HG02571 (cell line): Measurements from ENCODE around the gene SAXO2.
"Not testable (repeated sequence)": the region's sequence is repeated elsewhere in the genome, so short reads cannot be mapped to it uniquely, and the experiment has no call there.

ENCODE experiments used
- ATAC-seq: cut with Tn5 transposase; IDR thresholded peaks from one replicate; pipeline ENCODE4 v1.9.1; 2021; ENCODE audit warnings: mild to moderate bottlenecking, moderate library complexity; ENCODE audit not compliant: unreplicated experiment

The SAXO2 gene

GRCh38 chr15:82284381-82284780 lies 21.8 kb downstream of the SAXO2 start:
- not testable (repeated sequence) for ATAC-seq

- ATAC-seq: peak; percentile 79
Measured at GRCh38 chr15:82286475-82286874, 23.9 kb downstream of the SAXO2 start.

- not testable (repeated sequence) for ATAC-seq
Measured at GRCh38 chr15:82288202-82288601, 25.6 kb downstream of the SAXO2 start.

- no peak for ATAC-seq
Measured at GRCh38 chr15:82292271-82292670, 29.7 kb downstream of the SAXO2 start.

- ATAC-seq: no peak
Measured at GRCh38 chr15:82294061-82294690, 31.6 kb downstream of the SAXO2 start.

- ATAC-seq: no peak
Measured at GRCh38 chr15:82297546-82297945, 34.9 kb downstream of the SAXO2 start.

GRCh38 chr15:82298032-82298431 lies 35.4 kb downstream of the SAXO2 start:
- no peak for ATAC-seq

- ATAC-seq: no peak
Measured at GRCh38 chr15:82298520-82298919, 35.9 kb downstream of the SAXO2 start.

- ATAC-seq: not testable (repeated sequence)
Measured at GRCh38 chr15:82299511-82299914, 36.9 kb downstream of the SAXO2 start.

GRCh38 chr15:82300326-82300725 lies 37.7 kb downstream of the SAXO2 start:
- ATAC-seq: not testable (repeated sequence)

- no peak for ATAC-seq
Measured at GRCh38 chr15:82300883-82301282, 38.3 kb downstream of the SAXO2 start.

GRCh38 chr15:82301296-82302016 lies 38.8 kb downstream of the SAXO2 start:
- ATAC-seq: no peak

GRCh38 chr15:82303956-82304777 lies 41.5 kb downstream of the SAXO2 start:
- no peak for ATAC-seq

- ATAC-seq: no peak
Measured at GRCh38 chr15:82304778-82305090, 42.1 kb downstream of the SAXO2 start.

GRCh38 chr15:82305621-82306048 lies 43.0 kb downstream of the SAXO2 start:
- ATAC-seq: no peak

GRCh38 chr15:82306791-82307713 lies 44.4 kb downstream of the SAXO2 start:
- ATAC-seq: no peak

GRCh38 chr15:82307714-82308081 lies 45.1 kb downstream of the SAXO2 start:
- ATAC-seq: no peak

GRCh38 chr15:82309802-82310201 lies 47.2 kb downstream of the SAXO2 start:
- ATAC-seq: no peak

- not testable (repeated sequence) for ATAC-seq
Measured at GRCh38 chr15:82311321-82311720, 48.7 kb downstream of the SAXO2 start.

- no peak for ATAC-seq
Measured at GRCh38 chr15:82312586-82313349, 50.1 kb downstream of the SAXO2 start.
